Fibroblast of peridontal ligament (primary cell): ENCODE results near the gene NMU.
"Not testable (repeated sequence)": the region's sequence is repeated elsewhere in the genome, so short reads cannot be mapped to it uniquely, and the experiment has no call there.

Experiments
- DNase-seq: peaks from one replicate; pipeline ENCODE4 v3.0.0-alpha.2; 2010; ENCODE audit errors: extremely low read depth

NMU gene, protein sequence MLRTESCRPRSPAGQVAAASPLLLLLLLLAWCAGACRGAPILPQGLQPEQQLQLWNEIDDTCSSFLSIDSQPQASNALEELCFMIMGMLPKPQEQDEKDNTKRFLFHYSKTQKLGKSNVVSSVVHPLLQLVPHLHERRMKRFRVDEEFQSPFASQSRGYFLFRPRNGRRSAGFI

DNA sequence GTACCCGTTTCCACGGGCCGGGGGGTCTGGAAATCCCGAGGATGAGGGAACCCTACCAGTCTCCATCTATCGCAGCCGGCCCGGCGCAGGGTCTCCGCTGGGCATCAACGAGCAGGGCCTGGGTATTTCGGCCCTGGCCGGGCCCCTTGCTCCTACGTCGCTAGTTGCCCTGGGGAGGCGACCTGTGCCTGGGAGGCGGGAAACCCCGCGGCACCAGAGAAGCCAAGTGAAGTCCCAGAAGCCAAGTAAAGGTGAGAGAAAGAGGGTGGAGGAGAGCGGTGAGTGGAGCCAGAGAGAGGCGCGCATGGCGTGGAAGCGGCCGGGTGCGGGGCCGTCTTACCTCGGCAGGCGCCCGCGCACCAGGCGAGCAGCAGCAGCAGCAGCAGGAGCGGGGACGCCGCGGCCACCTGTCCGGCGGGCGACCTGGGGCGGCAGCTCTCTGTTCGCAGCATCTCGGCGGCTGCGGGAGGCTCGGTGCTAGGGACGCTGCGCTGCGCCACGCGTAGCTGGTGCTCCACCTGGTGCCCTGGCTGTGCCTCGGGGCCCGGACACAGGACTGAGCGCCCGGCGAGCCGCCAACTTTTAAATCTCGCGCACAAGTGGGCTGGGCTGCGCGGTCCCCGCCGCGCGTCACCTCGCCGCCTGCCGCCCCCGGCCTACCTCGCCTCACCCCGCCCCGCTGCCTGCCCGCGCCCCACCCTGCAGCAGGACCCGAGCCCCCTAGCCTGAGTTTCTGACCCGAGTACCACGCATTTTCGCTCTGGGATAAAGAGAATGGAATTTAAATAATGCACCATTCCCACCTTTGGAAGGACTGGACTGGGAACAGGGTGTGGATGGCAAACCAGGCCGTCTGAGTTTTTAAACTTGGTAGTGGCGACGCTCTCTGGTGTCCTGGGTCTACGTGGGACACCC lies at the start of gene NMU:
Gene NMU (minus strand): TSS at position 558 of the 915 bp plus-strand sequence. CDS start 106 bp downstream, at position 452.
- DNase-seq, result no peak

DNA sequence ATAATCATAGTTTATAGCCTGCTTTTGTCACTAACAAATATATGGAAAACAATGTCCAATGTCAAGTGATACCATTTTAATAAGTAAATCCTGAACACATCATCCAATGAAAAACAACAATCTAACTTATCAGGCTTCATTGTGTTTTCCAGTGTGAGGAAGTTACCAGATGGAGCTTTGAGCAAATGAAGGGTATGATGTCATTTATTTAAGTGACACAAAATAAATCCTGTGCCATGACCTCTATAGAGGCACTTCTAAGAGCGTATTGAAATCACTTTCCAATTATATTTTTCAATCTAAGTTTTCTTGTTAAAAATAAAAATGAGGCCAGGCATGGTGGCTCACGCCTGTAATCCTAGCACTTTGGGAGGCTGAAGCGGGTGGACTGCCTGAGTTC lies 48.2 kb upstream of the NMU start:
- no peak for DNase-seq

- DNase-seq, result not testable (repeated sequence)
Observed at GRCh38 chr4:55682797-55683196, 46.7 kb upstream of the NMU start.

DNA sequence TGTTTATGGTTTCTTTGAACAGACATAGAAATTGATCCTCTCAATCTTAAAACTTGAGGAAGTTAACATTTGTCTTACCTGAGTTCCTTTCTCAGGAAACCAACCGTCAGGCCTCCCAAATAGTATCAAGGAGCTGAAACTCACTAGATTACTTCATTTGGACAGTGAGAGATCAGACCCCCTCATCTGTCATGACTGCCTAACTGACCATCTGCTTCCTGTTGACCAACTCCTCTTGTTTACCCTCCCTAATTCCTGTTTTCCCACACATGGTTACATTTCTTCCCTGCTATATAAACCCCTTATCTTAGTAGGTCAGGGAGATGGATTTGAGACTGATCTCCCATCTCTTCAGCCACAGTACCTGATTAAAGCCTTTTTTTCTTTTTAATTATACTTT lies 46.2 kb upstream of the NMU start:
- no peak for DNase-seq

GRCh38 chr4:55681430-55681829 lies 45.3 kb upstream of the NMU start:
- DNase-seq, result no peak

GRCh38 chr4:55675196-55675793 lies 39.2 kb upstream of the NMU start:
- DNase-seq, result no peak

DNA sequence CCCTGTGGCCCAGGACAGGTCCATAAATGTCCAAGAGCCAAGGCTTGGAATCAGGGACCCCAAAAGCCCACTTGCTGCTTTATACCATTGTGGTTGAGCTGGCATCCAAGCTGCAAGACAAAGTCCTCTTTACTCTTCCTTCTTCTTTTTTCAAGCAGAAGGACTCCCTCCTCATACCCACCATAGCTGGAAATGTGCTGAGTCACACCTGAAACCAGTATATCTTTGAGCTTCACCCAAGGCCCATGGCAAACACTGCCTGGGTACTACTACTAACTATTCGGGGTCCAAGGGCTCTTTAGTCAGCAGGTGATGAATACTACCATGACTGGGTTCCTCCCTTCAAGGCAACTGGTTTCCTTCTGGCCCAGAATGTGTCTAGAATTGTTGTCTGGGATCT lies 37.3 kb upstream of the NMU start:
- no peak for DNase-seq

DNA sequence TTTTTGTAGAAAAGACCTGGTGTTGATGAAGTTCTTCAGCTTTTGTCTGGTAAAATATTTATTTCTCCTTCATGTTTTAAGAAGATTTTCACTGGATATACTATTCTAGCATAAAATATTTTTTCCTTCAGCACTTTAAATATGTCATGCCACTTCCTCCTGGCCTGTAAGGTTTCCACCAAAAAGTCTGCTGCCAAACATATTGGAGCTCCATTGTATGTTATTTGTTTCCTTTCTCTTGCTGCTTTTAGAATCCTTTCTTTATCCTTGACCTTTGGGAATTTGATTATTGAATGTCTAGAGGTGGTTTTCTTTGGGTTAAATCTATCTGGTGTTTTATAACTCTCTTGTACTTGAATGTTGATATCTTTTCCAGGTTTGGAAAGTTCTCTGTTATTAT lies 35.6 kb upstream of the NMU start:
- DNase-seq, result no peak

GRCh38 chr4:55670695-55671094 lies 34.6 kb upstream of the NMU start:
- no peak for DNase-seq

DNA sequence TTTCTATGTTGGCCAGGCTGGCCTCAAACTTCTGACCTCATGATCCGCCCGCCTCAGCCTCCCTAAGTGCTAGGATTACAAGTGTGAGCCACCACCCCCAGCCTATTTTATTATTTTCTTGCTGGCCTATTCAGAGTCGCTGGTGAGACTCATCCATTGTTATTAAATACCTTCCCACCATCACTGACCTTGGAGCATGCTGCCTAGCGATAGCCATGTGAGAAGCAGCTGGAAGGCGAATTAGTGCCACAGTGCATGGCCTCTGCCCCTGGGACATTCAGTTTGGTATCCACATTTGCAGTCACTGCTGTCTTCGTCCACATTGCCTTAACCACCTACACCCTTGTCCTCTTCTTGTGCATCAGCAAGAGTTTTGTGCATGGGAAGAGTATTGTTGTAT lies 32.4 kb upstream of the NMU start:
- DNase-seq, result no peak

DNA sequence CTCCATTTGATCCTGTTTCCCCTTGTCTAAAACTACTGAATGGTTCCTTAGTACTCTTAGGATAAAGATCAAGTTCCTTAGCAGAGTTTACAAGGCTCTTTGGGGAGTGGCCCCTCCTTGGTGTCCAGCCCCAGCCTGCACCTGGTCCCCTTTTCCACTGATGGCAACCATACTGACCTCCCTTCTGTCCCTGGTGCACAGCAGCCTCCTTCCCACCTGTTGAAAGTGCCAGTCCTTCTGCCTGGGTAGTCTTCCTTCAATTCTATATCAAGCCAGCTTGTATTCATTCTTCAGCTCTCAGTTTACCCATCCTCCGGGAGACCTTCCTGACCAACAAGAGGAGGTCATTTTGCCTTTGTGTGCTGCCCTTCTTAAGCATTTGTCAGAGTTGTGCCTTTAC lies 30.4 kb upstream of the NMU start:
- DNase-seq, result no peak

GRCh38 chr4:55663145-55663544 lies 27.0 kb upstream of the NMU start:
- DNase-seq, result no peak

DNA sequence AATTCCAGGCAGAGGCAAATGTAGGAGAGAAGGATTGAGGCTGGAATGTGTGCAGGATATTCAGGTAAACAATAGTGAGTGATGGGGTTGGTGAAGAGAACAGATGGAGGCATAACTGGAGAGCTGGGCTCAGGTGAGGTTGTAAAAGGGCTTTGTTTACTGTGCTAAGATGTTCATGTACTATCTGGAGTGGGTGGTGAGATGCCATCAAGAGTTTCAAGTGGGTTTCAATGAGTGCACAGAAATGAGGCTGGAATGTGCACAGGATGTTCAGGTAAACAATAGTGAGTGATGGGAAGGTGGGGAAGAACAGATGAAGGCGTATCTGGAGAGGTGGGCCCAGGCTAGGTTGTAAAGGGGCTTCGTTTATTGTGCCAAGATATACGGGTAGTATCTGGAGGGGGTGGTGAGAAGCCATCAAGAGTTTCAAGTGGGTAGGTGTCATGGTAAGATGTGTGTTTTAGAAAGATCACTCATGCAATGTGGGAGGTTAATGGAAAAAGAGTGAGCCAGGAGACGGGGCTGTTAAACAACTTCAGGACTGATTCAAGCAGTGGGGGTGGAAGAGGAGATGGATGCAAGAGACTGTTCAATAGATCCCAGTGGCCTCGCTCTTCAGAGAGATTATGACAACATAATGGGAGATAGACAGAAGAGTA lies 25.4 kb upstream of the NMU start:
- no peak for DNase-seq

DNA sequence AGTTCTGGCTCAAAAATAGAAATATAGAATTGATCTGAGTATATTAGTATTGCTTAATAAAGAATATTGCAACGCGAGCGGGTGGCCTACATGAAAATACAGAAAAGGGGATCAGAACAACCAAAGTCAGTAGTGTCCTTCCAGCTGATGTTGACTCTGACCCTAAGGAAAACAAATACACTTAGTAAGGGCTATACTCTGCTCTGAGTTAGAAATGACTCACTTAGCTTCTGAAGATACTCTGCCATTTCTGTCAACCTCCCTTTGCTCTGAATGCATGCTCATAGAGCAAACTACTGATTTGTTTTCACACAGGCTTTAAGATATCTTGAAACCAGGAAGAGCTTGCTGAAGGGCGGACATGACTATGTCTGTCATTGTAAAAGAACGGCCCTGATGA lies 22.6 kb upstream of the NMU start:
- DNase-seq, result no peak

- DNase-seq, result no peak
Observed at GRCh38 chr4:55654131-55654530, 18.0 kb upstream of the NMU start.

- DNase-seq, result no peak
Observed at GRCh38 chr4:55650483-55650882, 14.4 kb upstream of the NMU start.

DNA sequence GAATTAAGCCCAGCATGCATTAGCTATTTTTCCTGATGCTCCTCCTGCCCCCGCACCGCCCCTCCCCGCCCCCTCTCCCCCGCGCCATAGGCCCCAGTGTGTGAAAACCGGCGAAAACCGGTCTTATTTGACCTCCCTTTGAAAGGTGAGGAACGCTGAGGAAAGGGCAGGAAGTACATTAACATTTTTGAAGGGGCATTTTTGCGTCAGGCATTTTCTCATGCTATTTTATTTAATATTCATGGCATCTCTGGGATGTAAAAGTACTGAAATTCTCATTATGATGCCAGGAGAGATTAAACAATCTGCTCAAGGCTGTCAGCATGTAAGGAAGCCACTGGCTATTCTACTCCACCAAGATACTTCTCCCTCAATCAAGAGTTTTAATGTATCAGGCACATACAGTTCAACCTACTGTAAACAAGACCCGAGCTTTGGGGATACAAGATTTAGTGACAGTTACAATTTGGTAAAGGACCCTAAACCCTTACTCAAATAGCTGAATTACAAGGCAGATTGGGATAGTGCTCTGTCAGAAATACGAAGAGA lies 1.2 kb upstream of the NMU start:
- no peak for DNase-seq

- no peak for DNase-seq
Observed at GRCh38 chr4:55636656-55636999, 530 bp upstream of the NMU start.

- no peak for DNase-seq
Observed at GRCh38 chr4:55635282-55635681, 816 bp downstream of the NMU start.

DNA sequence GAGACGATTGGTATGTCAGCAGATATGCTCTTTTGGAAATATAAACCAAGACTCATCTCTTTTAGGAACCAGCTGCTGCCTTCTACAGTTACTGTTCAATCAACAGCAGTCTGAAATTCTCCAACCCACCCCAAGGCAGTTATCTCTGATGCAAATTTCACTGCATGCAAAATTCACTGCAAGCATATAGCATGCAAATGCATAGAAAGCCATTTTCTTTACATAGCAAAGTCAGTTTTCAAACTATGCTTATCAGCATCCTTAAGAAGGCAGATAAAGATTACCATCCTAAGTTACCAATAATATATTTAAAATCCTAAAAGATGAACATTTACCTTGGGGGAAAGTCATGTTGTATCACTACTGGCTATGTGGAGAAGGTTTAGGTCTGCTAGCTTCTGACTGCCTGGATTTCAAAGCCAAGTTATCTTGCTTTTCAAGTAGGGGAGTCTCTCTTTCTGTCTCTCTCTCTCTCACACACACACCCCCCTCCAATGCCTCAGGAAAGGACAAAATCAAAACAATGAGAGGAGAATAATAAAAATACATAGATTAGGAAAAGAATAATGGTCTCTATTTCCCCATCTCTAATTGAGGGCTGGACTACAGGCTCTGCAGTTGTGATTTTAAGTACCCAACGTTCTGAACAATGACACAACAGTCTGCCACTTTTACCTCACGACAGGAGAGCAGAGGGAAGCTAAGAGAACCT lies 1.5 kb downstream of the NMU start:
- no peak for DNase-seq

DNA sequence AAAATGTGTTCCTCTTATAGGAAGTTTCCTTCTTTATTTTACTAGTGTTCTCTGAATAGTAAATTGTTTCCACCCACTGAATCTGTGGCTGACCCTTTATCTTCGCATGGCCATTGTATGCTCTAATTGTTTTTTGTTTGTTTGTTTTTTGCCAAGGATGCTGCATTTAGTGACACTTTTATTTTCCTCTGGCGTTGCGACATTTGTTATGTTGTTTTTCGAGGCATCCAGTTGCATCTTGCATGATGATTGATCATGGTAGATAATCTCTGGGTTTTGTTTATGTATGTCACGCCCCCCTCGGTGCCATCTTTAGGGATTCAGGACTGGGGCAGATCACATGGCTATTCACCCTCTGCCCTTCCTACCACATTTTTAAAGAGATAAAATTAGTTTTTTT lies 2.2 kb downstream of the NMU start:
- DNase-seq, result no peak

DNA sequence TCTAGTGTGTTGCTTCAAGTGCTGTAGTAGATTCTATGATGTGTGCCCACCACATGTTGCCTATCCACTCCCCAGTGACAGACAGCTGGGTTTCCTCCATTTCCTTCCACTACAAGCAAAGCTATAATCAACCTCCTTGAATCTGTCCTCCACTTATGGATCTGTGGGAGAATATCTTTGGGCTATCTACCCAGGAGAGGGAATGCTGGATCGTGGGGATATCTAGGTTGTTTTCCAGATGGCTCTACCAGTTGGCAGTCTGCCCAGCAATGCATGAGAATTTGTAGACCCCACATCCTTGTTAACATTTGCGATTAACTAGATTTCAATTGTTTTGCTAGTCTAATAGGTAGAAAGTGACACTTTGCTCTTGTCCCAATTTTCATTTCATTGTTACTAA lies 10.3 kb downstream of the NMU start:
- no peak for DNase-seq
